ENCODE measurements around the gene TPD52L2.
A peak's percentile ranks its signal among the peaks of the same experiment; 100 is the strongest.

Gene TPD52L2

DNA sequence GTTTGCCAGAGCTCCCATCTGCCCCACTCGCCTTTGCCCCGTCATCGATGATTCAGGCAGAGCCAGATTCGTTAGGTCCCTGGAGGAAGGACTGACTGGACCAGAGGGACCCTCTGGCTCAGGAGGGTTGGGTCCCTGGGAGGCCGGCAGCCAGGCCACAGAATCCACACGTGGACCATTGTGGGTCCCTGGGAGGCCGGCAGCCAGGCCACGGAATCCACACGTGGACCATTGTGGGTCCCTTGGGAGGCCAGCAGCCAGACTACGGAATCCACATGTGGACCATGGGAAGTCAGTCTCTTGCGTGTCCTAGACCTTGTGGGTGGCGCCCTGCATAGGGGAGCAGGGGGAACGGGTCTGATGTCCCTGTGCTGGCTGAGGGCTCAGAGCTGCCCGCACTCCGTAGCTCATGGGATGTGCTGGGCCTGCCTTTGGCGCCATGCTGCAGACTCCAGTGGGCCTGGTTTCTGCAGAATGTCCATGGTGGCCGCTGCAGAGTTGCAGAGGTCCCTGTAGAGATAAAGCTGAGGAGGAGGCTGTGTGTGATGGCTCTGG is 67.6 kb downstream of the TPD52L2 start:
- DNase-seq (ENCODE audit: low spot score): no peak

DNA sequence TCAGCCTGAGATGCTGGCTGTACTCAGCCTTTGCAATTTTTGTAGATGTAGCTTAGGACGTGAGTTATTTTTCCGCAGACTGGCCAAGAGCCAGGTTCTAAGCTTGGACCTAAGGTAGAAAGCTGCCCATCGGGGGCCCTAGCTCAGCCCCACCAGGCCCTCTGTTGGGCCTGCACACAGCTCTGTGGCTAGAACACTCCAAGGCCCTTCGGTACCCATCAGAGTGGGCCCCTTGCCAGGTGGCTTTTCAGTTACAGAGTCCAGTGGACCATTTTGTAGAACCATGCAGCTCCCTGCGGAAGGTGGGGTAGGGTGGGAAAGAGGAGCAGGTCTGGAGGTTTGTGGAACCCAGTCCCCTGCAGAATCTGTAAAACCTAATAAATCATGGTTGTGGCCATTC is 68.6 kb downstream of the TPD52L2 start:
- DNase-seq (ENCODE audit: low spot score): no peak

DNA sequence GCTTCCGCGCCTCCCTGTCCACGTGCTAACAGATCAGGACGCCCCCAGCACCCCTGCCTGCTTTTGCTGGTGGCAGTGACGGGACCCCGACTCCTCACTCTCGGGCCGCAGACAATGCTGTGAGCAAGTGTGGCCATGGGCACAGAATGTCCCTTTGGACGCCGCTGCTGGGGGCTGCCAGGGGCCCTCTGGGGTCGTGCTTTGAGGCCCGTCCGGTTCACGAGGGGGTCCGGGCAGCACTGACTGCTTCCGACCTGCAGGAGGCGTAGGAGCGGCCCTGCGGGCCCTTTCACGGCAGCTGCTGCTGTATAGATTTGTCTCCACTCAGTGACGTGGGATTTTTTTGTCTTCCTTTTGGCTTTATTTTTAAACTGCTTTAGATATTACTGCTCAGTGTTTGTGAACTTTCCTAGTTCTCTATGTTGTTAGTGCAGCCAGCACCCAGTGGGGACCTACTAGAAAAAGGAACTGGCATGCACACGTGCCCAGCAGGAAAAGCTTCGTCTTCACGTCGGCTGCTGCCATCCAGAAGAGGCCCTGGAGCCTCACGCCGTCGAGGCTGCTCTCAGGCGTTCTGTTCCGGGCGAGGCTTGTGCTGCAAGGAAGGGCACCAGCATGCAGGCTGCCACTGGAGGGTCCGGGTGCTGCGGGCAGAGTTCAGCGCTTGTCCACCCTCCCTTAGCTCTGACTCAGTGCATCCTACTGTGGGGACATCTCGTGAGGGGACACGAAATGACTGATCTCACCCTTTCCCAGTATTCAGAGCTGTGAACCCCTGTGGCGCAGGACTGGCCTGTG is 69.4 kb downstream of the TPD52L2 start:
- DNase-seq (ENCODE audit: low spot score): peak; percentile 78

DNA sequence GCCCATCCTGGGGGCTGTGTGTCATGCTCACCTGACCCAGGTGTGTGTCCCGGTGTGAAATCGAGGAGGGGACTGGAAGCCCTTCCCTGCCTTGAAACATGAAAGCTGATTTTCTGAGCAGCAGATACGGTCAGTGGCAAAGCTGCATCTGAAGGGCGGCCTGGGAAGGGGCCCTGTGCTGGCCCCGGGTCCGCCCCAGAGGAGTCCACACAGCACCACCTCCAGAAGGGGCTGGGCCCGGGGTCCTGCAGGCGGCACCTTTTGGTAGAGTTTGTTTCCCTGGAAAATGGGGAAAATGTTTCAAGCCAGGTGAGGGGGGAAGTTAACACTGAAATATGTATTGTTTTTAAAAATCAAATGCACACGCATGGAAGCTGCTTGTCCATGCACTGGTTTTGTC is 70.4 kb downstream of the TPD52L2 start:
- no peak for DNase-seq (ENCODE audit: low spot score)

GRCh38 chr20:63937596-63937995 is 72.5 kb downstream of the TPD52L2 start:
- no peak for DNase-seq (ENCODE audit: low spot score)

GRCh38 chr20:63939061-63939935 is 74.2 kb downstream of the TPD52L2 start:
- DNase-seq (ENCODE audit: low spot score): no peak

GRCh38 chr20:63940071-63940471 is 75.0 kb downstream of the TPD52L2 start:
- no peak for DNase-seq (ENCODE audit: low spot score)

- DNase-seq (ENCODE audit: low spot score): no peak
These were observed 75.6 kb downstream of the TPD52L2 start for GRCh38 chr20:63940472-63941266.
